Activated CD4-positive, alpha-beta T cell treated with anti-CD3 and anti-CD28 coated beads, Interleukin-2, amount 10 ng/mL, durations not matched to agents 7 days and 5 days (primary cell): ENCODE measurements around the gene TRIM36. TPM values are rescaled to one million over a fixed set of nuclear protein-coding genes. Genes with fewer than 3 reads are reported as not detected.

Experiments
- CTCF ChIA-PET: fragments of 350-600 bp; sonication (Branson Sonifier 250); formaldehyde crosslinking; loops from one replicate; lab custom pipeline; 2021; ENCODE audit warnings: antibody characterized with exemption; lab: Charles Lee
- POLR2A ChIA-PET: fragments of 350-600 bp; sonication (Branson Sonifier 250); formaldehyde crosslinking; loops from one replicate; lab custom pipeline; 2021; ENCODE audit warnings: antibody characterized with exemption; lab: Charles Lee
- DNase-seq: peaks from one replicate; pipeline ENCODE4 v3.0.0-alpha.2; 2020
- H3K27ac Mint-ChIP-seq: one replicate; pipeline ENCODE4 v1.8.0; 2021; ENCODE audit warnings: mild to moderate bottlenecking, moderate library complexity, mixed read lengths
- H3K27me3 Mint-ChIP-seq: one replicate; pipeline ENCODE4 v1.8.0; 2021; ENCODE audit warnings: mixed read lengths
- H3K36me3 Mint-ChIP-seq: one replicate; pipeline ENCODE4 v1.8.0; 2021; ENCODE audit warnings: low read depth, mixed read lengths
- H3K4me1 Mint-ChIP-seq: one replicate; pipeline ENCODE4 v1.8.0; 2021; ENCODE audit warnings: mixed read lengths
- H3K4me3 Mint-ChIP-seq: one replicate; pipeline ENCODE4 v1.8.0; 2021; ENCODE audit warnings: mild to moderate bottlenecking, moderate library complexity, mixed read lengths
- H3K9me3 Mint-ChIP-seq: one replicate; pipeline ENCODE4 v1.8.0; 2021; ENCODE audit warnings: mixed read lengths
- total RNA-seq, 2 experiments: library from RNA; stranded (reverse); gene quantifications; one replicate each; pipeline ENCODE4 v1.2.3, GENCODE V29; 2021

The TRIM36 gene
- total RNA-seq, 2 experiments from 2014 or later = not detected

- ChIA-PET CTCF (interaction anchor here (1.1 kb wide), 1 partner anchor 11 kb away, joined by 4 read pairs; no protein-coding TSS in a partner anchor), POLR2A (no interaction called here)
- no peak overlapping the region for H3K4me3 Mint-ChIP-seq
- H3K36me3 Mint-ChIP-seq = no peaks in the 10 kb centered on the region
- no peaks in the 10 kb centered on the region for H3K9me3 Mint-ChIP-seq
- H3K27ac Mint-ChIP-seq = no peak overlapping the region
- H3K4me1 Mint-ChIP-seq = peaks cover 10% of the 10 kb centered on the region
- no peak for DNase-seq
- peaks cover 81% of the 10 kb centered on the region for H3K27me3 Mint-ChIP-seq
These were observed 12.0 kb upstream of the TRIM36 start for GRCh38 chr5:115181757-115182156.

- DNase-seq = peak; percentile 11
- ChIA-PET CTCF (no interaction called here), POLR2A (no interaction called here)
- H3K4me1 Mint-ChIP-seq = peaks cover 10% of the 10 kb centered on the region
- H3K36me3 Mint-ChIP-seq = no peaks in the 10 kb centered on the region
- H3K9me3 Mint-ChIP-seq = no peaks in the 10 kb centered on the region
- peaks cover 81% of the 10 kb centered on the region for H3K27me3 Mint-ChIP-seq
- H3K27ac Mint-ChIP-seq = no peak overlapping the region
- peak overlapping the region; percentile 75 for H3K4me3 Mint-ChIP-seq
These were observed 10.5 kb upstream of the TRIM36 start for GRCh38 chr5:115180165-115180709.

GRCh38 chr5:115179394-115180164, 9.9 kb upstream of the TRIM36 start:
- Mint-ChIP-seq H3K27ac (no peak overlapping the region), H3K36me3 (no peaks in the 10 kb centered on the region), H3K9me3 (no peaks in the 10 kb centered on the region), H3K4me3 (peak overlapping the region; percentile 75), H3K4me1 (peaks cover 10% of the 10 kb centered on the region), H3K27me3 (peaks cover 80% of the 10 kb centered on the region)
- POLR2A ChIA-PET = no interaction called here
- CTCF ChIA-PET = no interaction called here
- no peak for DNase-seq

GRCh38 chr5:115179030-115179393, 9.3 kb upstream of the TRIM36 start:
- ChIA-PET CTCF (no interaction called here), POLR2A (no interaction called here)
- Mint-ChIP-seq H3K27me3 (peaks cover 80% of the 10 kb centered on the region), H3K4me3 (no peak overlapping the region), H3K36me3 (no peaks in the 10 kb centered on the region), H3K9me3 (no peaks in the 10 kb centered on the region), H3K27ac (no peak overlapping the region), H3K4me1 (peaks cover 10% of the 10 kb centered on the region)
- no peak for DNase-seq

- POLR2A ChIA-PET = no interaction called here
These were observed 1.3 kb upstream of the TRIM36 start for GRCh38 chr5:115170929-115171510.

GRCh38 chr5:115170134-115170928, 623 bp upstream of the TRIM36 start:
- Mint-ChIP-seq H3K27me3 (peaks cover 63% of the 10 kb centered on the region), H3K27ac (no peak overlapping the region), H3K4me3 (peak overlapping the region; percentile 76), H3K36me3 (peaks cover 3% of the 10 kb centered on the region), H3K4me1 (peaks cover 15% of the 10 kb centered on the region), H3K9me3 (peaks cover 13% of the 10 kb centered on the region)
- peak; percentile 12 for DNase-seq
- CTCF ChIA-PET = interaction anchor here (1.0 to 1.3 kb wide), 2 partner anchors 12 to 385 kb away, joined by 3 to 4 read pairs; no protein-coding TSS in a partner anchor
- POLR2A ChIA-PET = no interaction called here

More at GRCh38 chr5:115170929-115171510, 1.3 kb upstream of the TRIM36 start:
- peaks cover 63% of the 10 kb centered on the region for H3K27me3 Mint-ChIP-seq
- peak overlapping the region; percentile 68 for H3K4me3 Mint-ChIP-seq
- CTCF ChIA-PET = interaction anchor here (1.0 kb wide), 1 partner anchor 11 kb away, joined by 4 read pairs; no protein-coding TSS in a partner anchor
- DNase-seq = no peak
- H3K4me1 Mint-ChIP-seq = peaks cover 15% of the 10 kb centered on the region
- H3K27ac Mint-ChIP-seq = no peak overlapping the region
- peaks cover 3% of the 10 kb centered on the region for H3K36me3 Mint-ChIP-seq
- peaks cover 13% of the 10 kb centered on the region for H3K9me3 Mint-ChIP-seq

GRCh38 chr5:115168829-115169486, 750 bp downstream of the TRIM36 start:
- peaks cover 3% of the 10 kb centered on the region for H3K36me3 Mint-ChIP-seq
- ChIA-PET CTCF (interaction anchor here (1.3 kb wide), 1 partner anchor 386 kb away, joined by 3 read pairs; no protein-coding TSS in a partner anchor), POLR2A (no interaction called here)
- H3K9me3 Mint-ChIP-seq = peaks cover 16% of the 10 kb centered on the region
- H3K27ac Mint-ChIP-seq = no peak overlapping the region
- H3K27me3 Mint-ChIP-seq = peaks cover 59% of the 10 kb centered on the region
- H3K4me3 Mint-ChIP-seq = peak overlapping the region; percentile 76
- H3K4me1 Mint-ChIP-seq = peaks cover 15% of the 10 kb centered on the region
- no peak for DNase-seq

- H3K4me3 Mint-ChIP-seq = no peak overlapping the region
- H3K9me3 Mint-ChIP-seq = peaks cover 16% of the 10 kb centered on the region
- peaks cover 49% of the 10 kb centered on the region for H3K27me3 Mint-ChIP-seq
- no peak overlapping the region for H3K27ac Mint-ChIP-seq
- CTCF ChIA-PET = interaction anchor here (1.1 kb wide), 1 partner anchor 14 kb away, joined by 5 read pairs; no protein-coding TSS in a partner anchor
- DNase-seq = no peak
- H3K36me3 Mint-ChIP-seq = peaks cover 3% of the 10 kb centered on the region
- POLR2A ChIA-PET = no interaction called here
- H3K4me1 Mint-ChIP-seq = peaks cover 15% of the 10 kb centered on the region
These were observed 2.8 kb downstream of the TRIM36 start for GRCh38 chr5:115166744-115167393.

- POLR2A ChIA-PET = interaction anchor here (0.5 kb wide), 1 partner anchor 9 kb away, joined by 6 read pairs; no protein-coding TSS in a partner anchor
- H3K9me3 Mint-ChIP-seq = peaks cover 16% of the 10 kb centered on the region
- peaks cover 43% of the 10 kb centered on the region for H3K27me3 Mint-ChIP-seq
- H3K27ac Mint-ChIP-seq = no peak overlapping the region
- H3K36me3 Mint-ChIP-seq = peaks cover 3% of the 10 kb centered on the region
- no peak for DNase-seq
- H3K4me1 Mint-ChIP-seq = peaks cover 10% of the 10 kb centered on the region
- CTCF ChIA-PET = interaction anchor here (0.7 kb wide), 1 partner anchor 19 kb away, joined by 3 read pairs; no protein-coding TSS in a partner anchor
- H3K4me3 Mint-ChIP-seq = no peak overlapping the region
These were observed 3.9 kb downstream of the TRIM36 start for GRCh38 chr5:115165790-115166189.

GRCh38 chr5:115160975-115161475, 8.7 kb downstream of the TRIM36 start:
- Mint-ChIP-seq H3K4me3 (no peak overlapping the region), H3K27me3 (peaks cover 39% of the 10 kb centered on the region), H3K4me1 (no peaks in the 10 kb centered on the region), H3K36me3 (no peaks in the 10 kb centered on the region), H3K27ac (no peak overlapping the region), H3K9me3 (peaks cover 3% of the 10 kb centered on the region)
- POLR2A ChIA-PET = no interaction called here
- DNase-seq = no peak
- CTCF ChIA-PET = no interaction called here

GRCh38 chr5:115151208-115151805, 18.4 kb downstream of the TRIM36 start:
- peaks cover 6% of the 10 kb centered on the region for H3K9me3 Mint-ChIP-seq
- H3K27ac Mint-ChIP-seq = no peak overlapping the region
- CTCF ChIA-PET = interaction anchor here (0.8 kb wide), 1 partner anchor 10 kb away, joined by 3 read pairs; no protein-coding TSS in a partner anchor
- no peak for DNase-seq
- H3K27me3 Mint-ChIP-seq = peaks cover 35% of the 10 kb centered on the region
- H3K36me3 Mint-ChIP-seq = no peaks in the 10 kb centered on the region
- POLR2A ChIA-PET = no interaction called here
- no peak overlapping the region for H3K4me3 Mint-ChIP-seq
- no peaks in the 10 kb centered on the region for H3K4me1 Mint-ChIP-seq
